IgD-negative memory B cell (primary cell): ENCODE measurements around the gene RPS3. TPM values are rescaled to one million over a fixed set of nuclear protein-coding genes. Genes with fewer than 3 reads are reported as not detected.
"Not testable (repeated sequence)": the region's sequence is repeated elsewhere in the genome, so short reads cannot be mapped to it uniquely, and the experiment has no call there.

ENCODE experiments used
- H3K27ac Mint-ChIP-seq, 3 donors: one replicate each; pipeline ENCODE4 v1.8.0; 2020 to 2022; ENCODE audit warnings: mild to moderate bottlenecking in 3 of 3, mixed read lengths in 3 of 3, moderate library complexity in 1 of 3
- H3K27me3 Mint-ChIP-seq: one replicate; pipeline ENCODE4 v1.8.0; 2021; ENCODE audit warnings: mixed read lengths
- H3K36me3 Mint-ChIP-seq: one replicate; pipeline ENCODE4 v1.8.0; 2020; ENCODE audit warnings: mild to moderate bottlenecking, mixed read lengths
- H3K4me1 Mint-ChIP-seq, 3 donors: one replicate each; pipeline ENCODE4 v1.8.0; 2020 to 2022; ENCODE audit warnings: mixed read lengths in 3 of 3, mild to moderate bottlenecking in 1 of 3
- H3K4me3 Mint-ChIP-seq, 4 donors: one replicate each; pipeline ENCODE4 v1.8.0; 2020 to 2022; ENCODE audit warnings: mild to moderate bottlenecking in 4 of 4, mixed read lengths in 4 of 4, moderate library complexity in 3 of 4
- H3K9me3 Mint-ChIP-seq, 3 donors: one replicate each; pipeline ENCODE4 v1.8.0; 2020 to 2021; ENCODE audit warnings: mixed read lengths in 3 of 3, mild to moderate bottlenecking in 1 of 3
- polyA plus RNA-seq: library from polyadenylated mRNA; unstranded; fragments of 300-500 nt; fragmentation: Illumina TruSeq; gene quantifications from one replicate; pipeline ENCODE4 v1.2.3, GENCODE V29; 2021

The RPS3 gene
- polyA plus RNA-seq, 1 donor from 2014 or later, result 4,911 TPM

DNA sequence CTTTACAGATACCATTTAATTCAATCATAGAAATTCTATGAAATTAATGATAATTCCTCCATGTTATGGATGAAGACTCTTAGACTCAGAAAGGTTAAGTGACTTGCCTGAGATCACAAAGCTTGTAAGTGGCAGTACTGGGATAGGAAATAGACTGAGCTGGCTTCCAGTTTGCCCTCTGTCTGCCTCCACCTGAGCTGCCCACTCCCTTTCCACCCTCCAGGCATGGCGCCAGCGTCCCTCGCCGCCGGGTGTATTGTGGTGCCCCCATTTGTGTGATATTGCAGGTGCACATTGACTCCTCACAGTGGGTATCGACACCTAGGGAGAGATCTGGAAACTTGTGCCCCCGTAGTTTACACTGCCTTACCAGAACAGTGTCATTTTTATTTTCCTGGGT, 9.4 kb upstream of the RPS3 start:
- Mint-ChIP-seq H3K9me3 (no peaks in the 10 kb centered on the region), H3K4me1 (no peaks in the 10 kb centered on the region), H3K27me3 (peaks cover 7% of the 10 kb centered on the region)

GRCh38 chr11:75394085-75394840, 5.1 kb upstream of the RPS3 start:
- Mint-ChIP-seq H3K4me1 (peaks cover 3 to 6% (median 3%) of the 10 kb centered on the region in 3 donors), H3K27ac (no peak overlapping the region), H3K9me3 (no peaks in the 10 kb centered on the region), H3K4me3 (no peak overlapping the region), H3K36me3 (no peaks in the 10 kb centered on the region), H3K27me3 (peaks cover 8% of the 10 kb centered on the region)

More for the DNA sequence above, 9.4 kb upstream of the RPS3 start:
- Mint-ChIP-seq H3K4me3 (no peak overlapping the region), H3K36me3 (no peaks in the 10 kb centered on the region), H3K27ac (no peak overlapping the region)

DNA sequence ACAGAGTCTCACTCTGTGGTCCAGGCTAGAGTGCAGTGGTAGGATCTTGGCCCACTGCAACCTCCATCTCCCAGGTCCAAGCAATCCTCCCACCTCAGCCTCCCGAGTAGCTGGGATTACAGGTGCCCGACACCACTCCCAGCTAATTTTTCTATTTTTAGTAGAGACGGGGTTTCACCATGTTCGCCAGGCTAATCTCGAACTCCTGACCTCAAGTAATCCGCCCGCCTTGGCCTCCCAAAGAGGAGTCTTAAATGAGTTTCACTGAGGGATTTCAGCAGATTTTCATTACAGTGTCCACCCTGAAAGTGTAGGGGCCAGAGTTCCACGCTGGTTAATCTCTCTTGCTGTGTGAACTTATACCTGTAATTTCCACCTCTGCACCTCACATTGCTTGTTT, 412 bp upstream of the RPS3 start:
- H3K36me3 Mint-ChIP-seq, result no peaks in the 10 kb centered on the region
- H3K27ac Mint-ChIP-seq, result peak overlapping the region; percentile 82 to 98 (median 92)
- H3K9me3 Mint-ChIP-seq, result no peaks in the 10 kb centered on the region
- H3K27me3 Mint-ChIP-seq, result peaks cover 7% of the 10 kb centered on the region
- peaks cover 18 to 35% (median 27%) of the 10 kb centered on the region in 3 donors for H3K4me1 Mint-ChIP-seq
- peak overlapping the region; percentile 24 to 97 (median 94) for H3K4me3 Mint-ChIP-seq

DNA sequence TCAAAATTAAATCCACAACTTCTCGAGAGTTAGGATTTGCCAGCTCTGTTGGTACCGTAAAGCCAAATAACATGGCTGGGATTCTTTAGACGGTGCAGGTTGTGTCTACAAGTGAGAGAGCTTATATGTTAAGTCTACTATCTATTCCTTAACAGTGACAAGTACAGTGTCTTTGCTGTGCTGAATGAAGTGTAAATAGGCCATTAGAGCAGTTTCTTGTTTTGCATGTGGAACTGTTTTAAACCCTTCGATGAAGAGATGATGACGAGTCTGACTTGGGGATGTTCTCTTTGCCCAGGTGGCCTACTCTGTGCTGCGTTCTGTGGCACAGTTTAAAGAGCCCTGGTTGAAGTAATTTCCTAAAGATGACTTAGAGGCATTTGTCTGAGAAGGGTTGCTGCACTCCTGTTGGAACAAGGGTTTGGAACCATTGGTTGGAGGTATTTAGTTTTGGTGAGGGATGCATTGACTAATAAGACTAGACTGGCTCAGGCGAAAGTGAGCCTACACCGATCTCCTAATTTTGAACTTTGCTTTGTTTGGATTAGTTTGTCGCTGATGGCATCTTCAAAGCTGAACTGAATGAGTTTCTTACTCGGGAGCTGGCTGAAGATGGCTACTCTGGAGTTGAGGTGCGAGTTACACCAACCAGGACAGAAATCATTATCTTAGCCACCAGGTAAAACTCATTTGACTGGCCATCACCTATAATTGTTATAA, 988 bp downstream of the RPS3 start:
- H3K27ac Mint-ChIP-seq, result peak overlapping the region; percentile 82 to 98 (median 92)

DNA sequence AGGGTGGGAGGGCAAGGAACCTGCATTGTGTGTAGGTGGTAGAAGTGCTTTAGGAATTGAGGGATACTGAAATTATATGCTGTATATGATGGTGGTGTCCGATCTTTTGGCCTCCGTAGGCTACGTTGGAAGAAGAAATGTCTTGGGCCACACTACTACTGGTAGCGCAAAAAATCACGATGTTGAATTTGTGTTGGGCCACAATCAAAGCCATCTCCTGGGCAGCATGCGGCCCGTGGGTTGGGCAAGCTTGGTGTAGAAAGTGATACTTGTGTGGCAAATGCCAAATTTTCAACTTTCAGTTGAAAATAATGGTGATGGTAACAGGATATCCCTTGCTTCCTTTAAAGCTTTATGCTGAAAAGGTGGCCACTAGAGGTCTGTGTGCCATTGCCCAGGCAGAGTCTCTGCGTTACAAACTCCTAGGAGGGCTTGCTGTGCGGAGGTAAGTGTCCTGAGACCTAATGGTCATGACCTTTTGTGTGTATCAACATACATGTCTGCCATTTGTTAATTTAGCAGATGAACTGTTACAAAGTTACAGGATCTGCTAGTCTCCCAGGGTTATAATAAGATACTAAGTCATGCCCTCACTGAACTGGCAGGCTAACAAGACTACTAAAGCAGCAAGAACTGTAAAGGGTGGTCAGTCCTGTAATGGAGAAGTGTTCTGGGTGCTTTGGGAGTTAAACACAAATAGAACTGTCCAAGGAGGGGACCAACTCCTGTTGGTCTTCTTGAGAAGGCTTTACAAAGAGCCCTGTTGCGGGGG, 2.9 kb downstream of the RPS3 start:
- Mint-ChIP-seq H3K9me3 (no peaks in the 10 kb centered on the region), H3K27me3 (peaks cover 2% of the 10 kb centered on the region), H3K27ac (peak overlapping the region; percentile 41 to 87 (median 82)), H3K4me1 (peaks cover 18 to 38% (median 27%) of the 10 kb centered on the region in 3 donors), H3K36me3 (no peaks in the 10 kb centered on the region), H3K4me3 (peak overlapping the region; percentile 16 to 95 (median 48))

More for the DNA sequence above, 988 bp downstream of the RPS3 start:
- Mint-ChIP-seq H3K36me3 (no peaks in the 10 kb centered on the region), H3K4me1 (peaks cover 18 to 37% (median 27%) of the 10 kb centered on the region in 3 donors), H3K4me3 (peak overlapping the region; percentile 93 to 97 (median 96)), H3K9me3 (no peaks in the 10 kb centered on the region), H3K27me3 (peaks cover 4% of the 10 kb centered on the region)

DNA sequence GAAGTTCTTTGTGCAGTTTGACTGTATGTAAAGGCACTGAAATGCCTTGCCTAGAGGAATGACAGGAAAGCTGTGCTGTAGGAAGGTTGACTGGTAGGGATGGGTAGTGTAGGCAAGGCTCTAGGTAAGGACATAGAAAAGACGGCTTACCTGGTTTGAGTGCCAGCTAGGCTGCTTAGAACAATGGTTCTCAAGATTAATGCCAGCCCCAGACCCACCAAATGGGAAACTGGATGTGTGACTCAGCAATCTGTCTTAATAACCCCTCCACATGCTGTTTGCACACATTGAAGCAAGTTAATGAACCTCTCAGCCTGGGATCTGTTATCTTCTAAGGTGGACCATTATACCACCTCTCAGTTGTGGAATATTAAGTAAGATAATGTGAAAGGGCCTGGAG, 3.7 kb downstream of the RPS3 start:
- Mint-ChIP-seq H3K4me1 (peaks cover 22 to 43% (median 30%) of the 10 kb centered on the region in 3 donors), H3K27ac (peak overlapping the region in 1 of 3 donors; percentile 3), H3K36me3 (peaks cover 2% of the 10 kb centered on the region), H3K27me3 (peaks cover 2% of the 10 kb centered on the region), H3K9me3 (no peaks in the 10 kb centered on the region), H3K4me3 (peak overlapping the region in 1 of 4 donors; percentile 58)

- Mint-ChIP-seq H3K9me3 (no peaks in the 10 kb centered on the region), H3K27ac (peak overlapping the region in 1 of 3 donors; percentile 36), H3K27me3 (peaks cover 2% of the 10 kb centered on the region), H3K4me3 (no peak overlapping the region), H3K4me1 (peaks cover 22 to 42% (median 26%) of the 10 kb centered on the region in 3 donors), H3K36me3 (peaks cover 2% of the 10 kb centered on the region)
These were observed 4.8 kb downstream of the RPS3 start for GRCh38 chr11:75403983-75404658.

- Mint-ChIP-seq H3K4me3 (no peak overlapping the region), H3K4me1 (peaks cover 13 to 30% (median 15%) of the 10 kb centered on the region in 3 donors), H3K9me3 (no peaks in the 10 kb centered on the region), H3K36me3 (peaks cover 2% of the 10 kb centered on the region), H3K27me3 (no peaks in the 10 kb centered on the region), H3K27ac (peak overlapping the region; percentile 10 to 35 (median 10))
These were observed 7.0 kb downstream of the RPS3 start for GRCh38 chr11:75406338-75406777.

- Mint-ChIP-seq H3K27me3 (no peaks in the 10 kb centered on the region), H3K36me3 (peaks cover 2% of the 10 kb centered on the region), H3K4me3 (peak overlapping the region in 1 of 4 donors; percentile 28), H3K9me3 (no peaks in the 10 kb centered on the region), H3K4me1 (peaks cover 4 to 9% (median 5%) of the 10 kb centered on the region in 3 donors), H3K27ac (no peak overlapping the region)
These were observed 9.6 kb downstream of the RPS3 start for GRCh38 chr11:75408957-75409219.

- H3K4me1 Mint-ChIP-seq, H3K36me3 Mint-ChIP-seq, H3K27ac Mint-ChIP-seq, H3K4me3 Mint-ChIP-seq, H3K9me3 Mint-ChIP-seq, H3K27me3 Mint-ChIP-seq: not testable (repeated sequence)
These were observed 10.7 kb downstream of the RPS3 start for GRCh38 chr11:75409971-75410370.

DNA sequence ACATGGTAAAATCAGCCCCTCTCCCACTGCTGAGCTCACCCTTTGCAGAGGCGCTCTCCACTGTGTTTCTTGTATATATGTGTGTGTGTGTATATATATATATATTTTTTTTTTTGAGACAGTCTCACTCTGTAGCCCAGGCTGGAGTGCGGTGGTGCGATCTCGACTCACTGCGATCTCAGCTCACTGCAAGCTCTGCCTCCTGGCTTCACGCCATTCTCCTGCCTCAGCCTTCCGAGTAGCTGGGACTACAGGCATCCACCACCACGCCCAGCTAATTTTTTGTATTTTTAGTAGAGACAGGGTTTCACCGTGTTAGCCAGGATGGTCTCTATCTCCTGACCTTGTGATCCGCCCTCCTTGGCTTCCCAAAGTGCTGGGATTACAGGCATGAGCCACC, 13.8 kb downstream of the RPS3 start:
- not testable (repeated sequence) for H3K9me3 Mint-ChIP-seq, H3K36me3 Mint-ChIP-seq, H3K4me1 Mint-ChIP-seq, H3K27ac Mint-ChIP-seq, H3K4me3 Mint-ChIP-seq, H3K27me3 Mint-ChIP-seq

DNA sequence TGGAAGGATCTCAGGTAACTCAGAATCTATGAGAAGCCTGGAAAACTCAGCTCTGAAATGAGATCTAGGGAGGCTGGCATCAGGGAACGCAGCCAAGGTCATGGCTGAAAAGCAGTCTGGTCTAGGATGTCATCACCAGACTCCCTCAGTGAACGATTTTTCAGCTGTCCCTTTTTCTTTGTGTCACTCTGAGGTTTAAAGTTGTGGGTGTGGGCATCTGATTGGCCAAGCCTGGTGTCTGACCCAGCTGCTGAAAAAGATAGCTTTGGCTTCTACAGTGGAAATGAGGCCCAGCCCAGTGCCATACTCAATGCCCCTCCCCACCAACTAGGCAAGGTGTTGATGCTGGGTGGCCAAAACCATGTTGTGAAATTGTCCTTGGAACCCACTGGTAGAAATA, 14.5 kb downstream of the RPS3 start:
- H3K27ac Mint-ChIP-seq, result no peak overlapping the region
- H3K9me3 Mint-ChIP-seq, result no peaks in the 10 kb centered on the region
- no peak overlapping the region for H3K4me3 Mint-ChIP-seq
- peaks cover 5% of the 10 kb centered on the region for H3K36me3 Mint-ChIP-seq
- H3K27me3 Mint-ChIP-seq, result no peaks in the 10 kb centered on the region
- H3K4me1 Mint-ChIP-seq, result no peaks in the 10 kb centered on the region

DNA sequence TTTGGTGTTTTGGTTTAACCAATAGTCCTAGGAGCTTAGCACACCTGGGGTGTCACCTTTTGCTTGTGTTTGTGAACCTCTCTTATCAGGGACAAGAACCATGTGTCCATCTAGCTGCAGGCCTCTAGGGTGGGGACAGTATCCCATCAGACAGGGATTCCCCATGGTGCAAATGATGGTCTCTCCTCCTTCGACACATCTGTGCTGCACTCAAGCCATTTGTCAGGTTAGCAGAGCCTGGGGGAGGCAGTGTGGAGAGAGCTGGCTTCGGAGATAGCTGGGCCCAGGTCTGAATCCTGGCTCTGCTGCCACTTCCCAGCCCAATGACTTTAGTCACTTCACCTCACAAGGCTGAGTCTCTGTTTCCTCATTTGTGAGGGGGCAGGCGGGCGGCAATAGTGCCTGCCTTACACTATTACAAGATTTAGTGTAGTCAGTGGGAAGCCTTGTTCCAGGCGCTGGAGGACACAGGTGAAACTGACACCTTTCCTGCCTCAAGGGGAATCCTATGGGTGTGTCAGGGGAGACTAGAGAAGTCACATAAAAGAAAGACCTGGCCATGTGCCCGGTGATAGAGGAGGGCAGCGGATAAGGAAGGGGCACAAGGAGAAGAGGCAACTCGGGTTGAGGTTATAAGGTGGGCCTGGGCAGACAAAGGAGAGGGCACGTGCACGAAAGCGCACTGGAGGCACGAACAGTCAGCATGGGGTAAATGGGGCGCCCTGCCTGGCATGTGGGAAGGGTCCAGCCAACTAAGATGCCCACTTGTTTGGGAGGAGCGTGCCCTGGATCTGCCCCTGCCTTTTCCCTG, 21.1 kb downstream of the RPS3 start:
- H3K4me3 Mint-ChIP-seq, result no peak overlapping the region
- H3K9me3 Mint-ChIP-seq, result no peaks in the 10 kb centered on the region
- peaks cover 8% of the 10 kb centered on the region for H3K36me3 Mint-ChIP-seq
- no peaks in the 10 kb centered on the region for H3K27me3 Mint-ChIP-seq
- no peaks in the 10 kb centered on the region for H3K4me1 Mint-ChIP-seq
- H3K27ac Mint-ChIP-seq, result no peak overlapping the region

GRCh38 chr11:75421035-75421602, 21.8 kb downstream of the RPS3 start:
- Mint-ChIP-seq H3K9me3 (no peaks in the 10 kb centered on the region), H3K27me3 (no peaks in the 10 kb centered on the region), H3K4me1 (no peaks in the 10 kb centered on the region), H3K4me3 (no peak overlapping the region), H3K36me3 (peaks cover 8% of the 10 kb centered on the region), H3K27ac (no peak overlapping the region)
